ENCODE results near the gene SDF2L1. TPM values are rescaled to one million over a fixed set of nuclear protein-coding genes. Genes with fewer than 3 reads are reported as not detected.

The SDF2L1 gene
- total and polyA plus RNA-seq, 10 of the 15 experiments (the other 5 are each of a cell fraction or from before 2014, with no cell fraction given), result 3.0 to 214 (median 55.5) TPM

DNA sequence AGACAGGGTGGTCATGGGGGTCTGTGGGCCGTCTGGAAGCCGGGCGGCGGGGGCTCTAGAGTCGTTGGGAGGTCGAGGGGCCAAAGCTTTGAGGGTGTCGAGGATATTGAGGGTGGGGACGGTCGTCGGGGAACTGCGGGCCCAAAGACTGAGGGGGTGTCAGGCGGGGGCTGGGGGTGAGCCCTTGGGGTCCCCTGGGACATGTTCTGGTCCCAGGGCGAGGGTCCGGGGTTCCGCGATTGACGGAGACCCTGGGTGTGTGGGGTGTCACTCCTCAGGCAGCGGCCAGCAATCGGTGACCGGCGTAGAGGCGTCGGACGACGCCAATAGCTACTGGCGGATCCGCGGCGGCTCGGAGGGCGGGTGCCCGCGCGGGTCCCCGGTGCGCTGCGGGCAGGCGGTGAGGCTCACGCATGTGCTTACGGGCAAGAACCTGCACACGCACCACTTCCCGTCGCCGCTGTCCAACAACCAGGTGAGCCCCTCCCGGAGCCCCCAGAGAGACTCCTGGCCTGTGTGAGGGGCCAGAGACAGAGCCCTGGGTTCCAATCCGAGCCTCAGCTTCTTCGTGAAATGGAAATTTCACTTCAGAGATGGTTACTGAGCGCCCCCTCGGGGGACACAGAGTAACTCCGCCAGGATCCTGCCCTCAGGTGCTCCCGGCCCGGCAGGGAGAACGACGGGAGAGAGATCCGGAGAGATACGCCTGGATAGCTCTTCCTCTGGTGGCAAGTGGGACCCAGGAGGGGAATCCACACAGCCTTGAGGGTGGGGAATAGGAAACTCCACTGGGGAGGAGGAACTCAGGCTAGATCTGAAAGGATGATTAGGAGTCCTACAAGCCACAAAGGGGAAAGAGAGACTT is 714 bp downstream of the SDF2L1 start (continued):
- TF ChIP-seq MEF2B (IDR thresholded peaks at IDR 0.05; ENCODE audit: partially characterized antibody, poor library complexity, severe bottlenecking) (peak; percentile 61), CHD2 (IDR thresholded peaks at IDR 0.05; ENCODE audit: borderline replicate concordance, low read depth, low read length) (no peak), KAT2A (conservative IDR thresholded peaks at IDR 0.05; ENCODE audit: control insufficient read depth, low read depth, low read length) (no peak), IKZF2 (IDR thresholded peaks at IDR 0.05) (peak in 1 of 2 experiments; percentile 44; a peak in 2 of 4 replicates), ZBTB40 (IDR thresholded peaks at IDR 0.05; ENCODE audit: borderline replicate concordance) (no peak), CBX3 (IDR thresholded peaks at IDR 0.05; ENCODE audit: borderline replicate concordance, low read depth) (no peak), BMI1 (IDR thresholded peaks at IDR 0.05; ENCODE audit: borderline replicate concordance) (no peak), SRF (IDR thresholded peaks at IDR 0.05; ENCODE audit: low read depth in 2 of 2, low read length in 2 of 2) (no peak), MXI1 (IDR thresholded peaks at IDR 0.05; ENCODE audit: low read depth, low read length) (no peak), CREB1 (IDR thresholded peaks at IDR 0.05; ENCODE audit: low read depth) (no peak), SMARCA5 (IDR thresholded peaks at IDR 0.05) (peak; percentile 92; the same call in 1 of the 2 replicates), CHD1 (IDR thresholded peaks at IDR 0.05; ENCODE audit: low read depth, low read length) (no peak), IKZF1 (conservative IDR thresholded peaks at IDR 0.05) (peak; percentile 57), TCF7 (IDR thresholded peaks at IDR 0.05; ENCODE audit: borderline replicate concordance) (no peak), GABPA (IDR thresholded peaks at IDR 0.05; ENCODE audit: low read depth) (no peak), ZSCAN29 (IDR thresholded peaks at IDR 0.05) (no peak), NBN (IDR thresholded peaks at IDR 0.05) (no peak), ZNF384 (IDR thresholded peaks at IDR 0.05; ENCODE audit: borderline replicate concordance, low read depth, low read length) (no peak), ZZZ3 (IDR thresholded peaks at IDR 0.05; ENCODE audit: control insufficient read depth, insufficient read length, low read depth) (no peak)

Data from GM12878 (cell line).